ENCODE results near the gene EXT2. TPM values are rescaled to one million over a fixed set of nuclear protein-coding genes. Genes with fewer than 3 reads are reported as not detected.

Gene EXT2
- total RNA-seq, 1 donor: 174 TPM

GRCh38 chr11:44120169-44120568 lies 24.7 kb downstream of the EXT2 start:
- H3K9me3 ChIP-seq (ENCODE audit: low read depth, low read length): no peaks in the 10 kb centered on the region
- peaks cover 8% of the 10 kb centered on the region for H4K20me1 ChIP-seq (ENCODE audit: insufficient read depth, low read length)
- no peak overlapping the region for H3K27ac ChIP-seq (ENCODE audit: low read depth, low read length)
- no peak overlapping the region for H3K4me3 ChIP-seq (ENCODE audit: insufficient read depth, low read length)
- no peak for DNase-seq (ENCODE audit: insufficient read length, low spot score, missing footprints)
- H3K79me2 ChIP-seq (ENCODE audit: insufficient read depth, low read length): no peaks in the 10 kb centered on the region
- no peak overlapping the region for H3K4me2 ChIP-seq (ENCODE audit: insufficient read depth, low read length)
- no peaks in the 10 kb centered on the region for H3K4me1 ChIP-seq (ENCODE audit: insufficient read depth, low read length)
- peaks cover 19% of the 10 kb centered on the region for H3K36me3 ChIP-seq (ENCODE audit: insufficient read depth, low read length)
- TF ChIP-seq CTCF (IDR thresholded peaks at IDR 0.05; ENCODE audit: extremely low read depth, low read depth, low read length): peak; percentile 44
- H3K27me3 ChIP-seq (ENCODE audit: insufficient read depth, low read length): no peaks in the 10 kb centered on the region
- no peak overlapping the region for H2AFZ ChIP-seq (ENCODE audit: low read length)

DNA sequence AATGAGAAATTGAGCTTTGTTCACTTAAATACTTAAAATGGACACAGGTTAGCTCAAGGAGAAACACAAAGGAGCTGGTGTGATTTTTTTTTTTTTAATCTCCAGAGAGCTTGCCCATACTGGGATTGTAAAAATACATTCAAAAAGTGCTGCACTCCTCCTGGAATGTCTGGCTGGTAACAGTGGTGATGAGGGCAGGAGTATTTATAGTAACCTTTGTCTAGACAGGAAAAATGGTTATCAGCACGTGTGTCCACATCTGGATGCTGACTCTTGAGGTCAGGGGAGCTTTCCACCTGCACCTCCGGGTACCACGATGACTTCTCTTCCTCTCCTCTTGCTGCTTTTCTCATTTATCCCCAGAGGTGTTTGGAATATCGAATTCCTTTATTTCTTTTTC lies 30.1 kb downstream of the EXT2 start:
- H3K27ac ChIP-seq (ENCODE audit: low read depth, low read length): no peak overlapping the region
- no peak overlapping the region for H3K4me2 ChIP-seq (ENCODE audit: insufficient read depth, low read length)
- H3K4me3 ChIP-seq (ENCODE audit: insufficient read depth, low read length): no peak overlapping the region
- H3K4me1 ChIP-seq (ENCODE audit: insufficient read depth, low read length): no peaks in the 10 kb centered on the region
- no peak for TF ChIP-seq CTCF (IDR thresholded peaks at IDR 0.05; ENCODE audit: extremely low read depth, low read depth, low read length)
- no peaks in the 10 kb centered on the region for H3K27me3 ChIP-seq (ENCODE audit: insufficient read depth, low read length)
- peaks cover 8% of the 10 kb centered on the region for H4K20me1 ChIP-seq (ENCODE audit: insufficient read depth, low read length)
- no peaks in the 10 kb centered on the region for H3K79me2 ChIP-seq (ENCODE audit: insufficient read depth, low read length)
- DNase-seq (ENCODE audit: insufficient read length, low spot score, missing footprints): no peak
- peaks cover 54% of the 10 kb centered on the region for H3K36me3 ChIP-seq (ENCODE audit: insufficient read depth, low read length)
- no peak overlapping the region for H2AFZ ChIP-seq (ENCODE audit: low read length)
- H3K9me3 ChIP-seq (ENCODE audit: low read depth, low read length): no peaks in the 10 kb centered on the region

DNA sequence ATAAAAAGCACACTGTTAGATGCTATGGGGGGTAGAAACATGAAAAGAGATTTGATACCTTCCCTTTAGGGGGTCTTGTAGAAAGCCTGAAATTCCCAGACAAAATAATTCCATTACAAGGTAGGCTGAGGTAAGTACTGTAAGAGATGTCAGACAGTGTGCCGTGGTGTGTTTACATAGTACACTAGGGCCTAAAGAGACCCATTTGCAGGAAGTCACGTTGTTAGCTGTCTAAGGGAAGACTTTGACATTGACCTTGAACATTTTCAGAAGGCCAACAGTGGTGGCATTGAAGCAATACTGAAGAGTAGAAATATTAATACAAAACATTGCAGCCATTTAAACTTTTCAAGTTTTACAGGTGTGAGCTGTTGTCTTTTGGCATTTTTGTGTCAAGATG lies 30.8 kb downstream of the EXT2 start:
- Histone ChIP-seq H3K4me3 (ENCODE audit: insufficient read depth, low read length) (no peak overlapping the region), H3K27me3 (ENCODE audit: insufficient read depth, low read length) (no peaks in the 10 kb centered on the region), H3K4me2 (ENCODE audit: insufficient read depth, low read length) (no peak overlapping the region), H3K27ac (ENCODE audit: low read depth, low read length) (no peak overlapping the region), H3K36me3 (ENCODE audit: insufficient read depth, low read length) (peaks cover 61% of the 10 kb centered on the region), H4K20me1 (ENCODE audit: insufficient read depth, low read length) (peaks cover 8% of the 10 kb centered on the region), H3K9me3 (ENCODE audit: low read depth, low read length) (no peaks in the 10 kb centered on the region), H2AFZ (ENCODE audit: low read length) (no peak overlapping the region), H3K4me1 (ENCODE audit: insufficient read depth, low read length) (no peaks in the 10 kb centered on the region), H3K79me2 (ENCODE audit: insufficient read depth, low read length) (no peaks in the 10 kb centered on the region)
- TF ChIP-seq CTCF (IDR thresholded peaks at IDR 0.05; ENCODE audit: extremely low read depth, low read depth, low read length): no peak
- DNase-seq (ENCODE audit: insufficient read length, low spot score, missing footprints): no peak

DNA sequence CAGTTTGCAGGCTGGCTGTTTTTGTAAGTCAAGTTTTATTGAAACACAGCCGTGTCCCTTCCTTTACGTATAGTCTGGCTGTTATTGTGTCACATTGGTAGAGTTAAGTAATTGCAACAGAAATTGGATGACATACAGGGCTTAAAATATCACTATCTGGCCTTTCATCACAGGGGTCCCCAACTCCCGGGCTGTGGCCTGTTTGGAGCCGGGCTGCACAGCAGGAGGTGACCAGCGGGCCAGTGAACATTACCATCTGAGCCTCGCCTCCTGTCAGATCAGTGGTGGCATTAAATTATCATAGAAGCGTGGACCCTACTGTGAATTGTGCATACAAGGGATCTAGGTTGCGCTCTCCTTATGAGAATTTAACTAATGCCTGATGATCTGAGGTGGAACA lies 31.7 kb downstream of the EXT2 start:
- Histone ChIP-seq H3K27ac (ENCODE audit: low read depth, low read length) (no peak overlapping the region), H3K79me2 (ENCODE audit: insufficient read depth, low read length) (no peaks in the 10 kb centered on the region), H3K9me3 (ENCODE audit: low read depth, low read length) (no peaks in the 10 kb centered on the region), H3K27me3 (ENCODE audit: insufficient read depth, low read length) (no peaks in the 10 kb centered on the region), H3K4me1 (ENCODE audit: insufficient read depth, low read length) (no peaks in the 10 kb centered on the region), H4K20me1 (ENCODE audit: insufficient read depth, low read length) (peaks cover 8% of the 10 kb centered on the region), H3K4me2 (ENCODE audit: insufficient read depth, low read length) (no peak overlapping the region), H3K36me3 (ENCODE audit: insufficient read depth, low read length) (peaks cover 61% of the 10 kb centered on the region), H3K4me3 (ENCODE audit: insufficient read depth, low read length) (no peak overlapping the region), H2AFZ (ENCODE audit: low read length) (no peak overlapping the region)
- no peak for DNase-seq (ENCODE audit: insufficient read length, low spot score, missing footprints)
- TF ChIP-seq CTCF (IDR thresholded peaks at IDR 0.05; ENCODE audit: extremely low read depth, low read depth, low read length): no peak
